ENCODE results near the gene PPP2R5A. TPM values are rescaled to one million over a fixed set of nuclear protein-coding genes. Genes with fewer than 3 reads are reported as not detected.

Gene PPP2R5A
- total RNA-seq, 1 donor from 2014 or later = 17.5 TPM

DNA sequence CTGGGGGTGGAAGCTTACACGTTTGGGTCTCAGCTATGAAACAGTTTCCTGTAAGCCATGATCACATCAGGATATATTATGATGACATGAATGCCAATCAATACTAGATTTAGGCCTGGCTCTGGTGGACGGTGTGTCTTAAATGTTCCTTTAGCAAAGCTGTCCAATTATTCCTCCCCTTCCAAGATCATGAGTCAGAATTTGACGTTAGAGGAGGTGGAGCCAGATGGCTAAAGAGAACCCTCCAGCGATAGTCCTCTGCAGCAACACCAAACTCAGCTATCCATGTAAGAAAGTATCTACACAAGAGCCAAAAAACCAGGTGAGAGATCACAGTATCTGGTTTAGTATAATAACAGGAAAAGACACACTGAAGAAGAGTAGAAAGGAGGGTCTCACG is 81.7 kb downstream of the PPP2R5A start:
- Mint-ChIP-seq H3K9me3 (ENCODE audit: unreplicated experiment) (no peaks in the 10 kb centered on the region), H3K4me1 (ENCODE audit: unreplicated experiment) (no peaks in the 10 kb centered on the region), H3K27me3 (ENCODE audit: unreplicated experiment) (no peaks in the 10 kb centered on the region), H3K4me3 (ENCODE audit: unreplicated experiment) (no peak overlapping the region), H3K27ac (ENCODE audit: unreplicated experiment) (no peak overlapping the region), H3K36me3 (ENCODE audit: unreplicated experiment) (peaks cover 36% of the 10 kb centered on the region)
- TF ChIP-seq, protein P1, sequence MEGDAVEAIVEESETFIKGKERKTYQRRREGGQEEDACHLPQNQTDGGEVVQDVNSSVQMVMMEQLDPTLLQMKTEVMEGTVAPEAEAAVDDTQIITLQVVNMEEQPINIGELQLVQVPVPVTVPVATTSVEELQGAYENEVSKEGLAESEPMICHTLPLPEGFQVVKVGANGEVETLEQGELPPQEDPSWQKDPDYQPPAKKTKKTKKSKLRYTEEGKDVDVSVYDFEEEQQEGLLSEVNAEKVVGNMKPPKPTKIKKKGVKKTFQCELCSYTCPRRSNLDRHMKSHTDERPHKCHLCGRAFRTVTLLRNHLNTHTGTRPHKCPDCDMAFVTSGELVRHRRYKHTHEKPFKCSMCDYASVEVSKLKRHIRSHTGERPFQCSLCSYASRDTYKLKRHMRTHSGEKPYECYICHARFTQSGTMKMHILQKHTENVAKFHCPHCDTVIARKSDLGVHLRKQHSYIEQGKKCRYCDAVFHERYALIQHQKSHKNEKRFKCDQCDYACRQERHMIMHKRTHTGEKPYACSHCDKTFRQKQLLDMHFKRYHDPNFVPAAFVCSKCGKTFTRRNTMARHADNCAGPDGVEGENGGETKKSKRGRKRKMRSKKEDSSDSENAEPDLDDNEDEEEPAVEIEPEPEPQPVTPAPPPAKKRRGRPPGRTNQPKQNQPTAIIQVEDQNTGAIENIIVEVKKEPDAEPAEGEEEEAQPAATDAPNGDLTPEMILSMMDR (IDR thresholded peaks at IDR 0.05) = no peak
- no peak for DNase-seq (ENCODE audit: extremely low spot score, unreplicated experiment)

DNA sequence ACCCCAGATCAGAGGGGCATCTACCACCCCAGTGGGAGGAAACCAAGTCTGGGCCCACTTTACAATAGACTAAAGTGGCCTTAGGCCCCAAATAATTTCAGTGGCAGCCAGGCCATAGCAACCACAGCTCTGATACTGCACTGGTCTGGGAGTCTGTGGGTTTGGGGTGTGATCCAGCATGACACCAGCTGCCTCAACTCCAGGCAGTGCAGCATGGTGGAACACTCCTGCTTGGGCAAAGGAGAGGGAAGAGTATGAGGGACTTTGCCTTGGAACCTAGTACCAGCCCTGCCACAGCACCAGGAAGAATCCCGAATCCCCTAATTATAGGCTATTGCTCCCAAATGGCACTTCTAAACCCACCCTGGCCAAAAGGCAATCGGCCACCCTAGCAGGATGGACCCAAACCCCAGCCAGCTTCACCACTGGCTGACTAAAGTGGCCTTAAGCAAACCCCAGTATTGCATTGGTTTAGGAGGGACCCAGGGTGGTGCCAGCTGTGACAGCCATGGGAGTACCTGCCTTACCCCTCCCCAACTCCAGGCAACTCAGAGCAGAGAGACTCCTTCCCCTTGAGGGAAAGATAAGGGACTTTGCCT is 82.4 kb downstream of the PPP2R5A start:
- DNase-seq (ENCODE audit: extremely low spot score, unreplicated experiment) = no peak
- Mint-ChIP-seq H3K27ac (ENCODE audit: unreplicated experiment) (no peak overlapping the region), H3K4me1 (ENCODE audit: unreplicated experiment) (no peaks in the 10 kb centered on the region), H3K27me3 (ENCODE audit: unreplicated experiment) (no peaks in the 10 kb centered on the region), H3K4me3 (ENCODE audit: unreplicated experiment) (no peak overlapping the region), H3K36me3 (ENCODE audit: unreplicated experiment) (peaks cover 34% of the 10 kb centered on the region), H3K9me3 (ENCODE audit: unreplicated experiment) (no peaks in the 10 kb centered on the region)
- TF ChIP-seq, protein P1 (IDR thresholded peaks at IDR 0.05) = no peak

DNA sequence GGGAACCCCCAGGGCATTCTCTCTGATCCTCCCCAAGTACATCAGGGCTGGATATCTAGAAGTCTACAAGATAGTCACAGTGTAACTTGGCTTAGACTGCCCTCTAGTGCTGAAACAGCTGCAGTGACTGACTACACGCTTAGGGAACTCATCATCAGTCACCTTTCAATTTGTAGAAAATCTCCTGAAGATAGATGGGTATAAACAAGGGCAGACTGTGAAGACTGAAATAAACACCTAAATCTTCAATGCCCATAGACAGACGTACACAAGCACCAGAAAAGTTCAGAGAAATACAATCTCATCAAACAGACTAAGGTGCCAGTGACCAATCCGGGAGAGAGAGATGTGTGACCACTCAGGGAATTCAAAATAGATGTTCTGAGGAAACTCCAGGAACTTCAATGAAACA is 82.9 kb downstream of the PPP2R5A start:
- TF ChIP-seq, protein P1 (IDR thresholded peaks at IDR 0.05) = peak; percentile 88
- Mint-ChIP-seq H3K36me3 (ENCODE audit: unreplicated experiment) (peaks cover 38% of the 10 kb centered on the region), H3K27me3 (ENCODE audit: unreplicated experiment) (no peaks in the 10 kb centered on the region), H3K27ac (ENCODE audit: unreplicated experiment) (no peak overlapping the region), H3K4me1 (ENCODE audit: unreplicated experiment) (no peaks in the 10 kb centered on the region), H3K4me3 (ENCODE audit: unreplicated experiment) (no peak overlapping the region), H3K9me3 (ENCODE audit: unreplicated experiment) (peaks cover 3% of the 10 kb centered on the region)
- no peak for DNase-seq (ENCODE audit: extremely low spot score, unreplicated experiment)

DNA sequence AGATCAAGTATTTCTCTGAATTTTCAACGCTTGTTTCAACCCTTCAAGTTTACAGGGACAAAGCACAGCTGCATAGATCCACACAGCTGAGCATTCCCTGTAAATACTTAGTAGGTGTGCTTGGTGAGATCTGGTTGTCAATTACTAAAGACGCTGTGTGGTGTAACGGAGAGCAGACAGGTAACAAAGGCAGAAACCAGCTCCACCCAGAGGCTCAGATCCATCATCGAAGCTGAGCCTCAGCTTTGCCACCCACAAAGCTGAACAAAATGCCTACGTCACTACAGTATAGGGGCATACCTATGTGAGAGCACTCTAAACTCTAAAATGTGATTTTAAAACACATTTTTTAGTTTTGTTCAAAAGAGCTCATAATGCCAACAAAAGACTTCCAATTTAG is 90.8 kb downstream of the PPP2R5A start:
- H3K4me1 Mint-ChIP-seq (ENCODE audit: unreplicated experiment) = no peaks in the 10 kb centered on the region
- TF ChIP-seq, protein P1 (IDR thresholded peaks at IDR 0.05) = no peak
- H3K36me3 Mint-ChIP-seq (ENCODE audit: unreplicated experiment) = peaks cover 38% of the 10 kb centered on the region
- no peak for DNase-seq (ENCODE audit: extremely low spot score, unreplicated experiment)
- no peak overlapping the region for H3K4me3 Mint-ChIP-seq (ENCODE audit: unreplicated experiment)
- H3K27me3 Mint-ChIP-seq (ENCODE audit: unreplicated experiment) = no peaks in the 10 kb centered on the region
- H3K27ac Mint-ChIP-seq (ENCODE audit: unreplicated experiment) = no peak overlapping the region
- H3K9me3 Mint-ChIP-seq (ENCODE audit: unreplicated experiment) = peaks cover 8% of the 10 kb centered on the region

DNA sequence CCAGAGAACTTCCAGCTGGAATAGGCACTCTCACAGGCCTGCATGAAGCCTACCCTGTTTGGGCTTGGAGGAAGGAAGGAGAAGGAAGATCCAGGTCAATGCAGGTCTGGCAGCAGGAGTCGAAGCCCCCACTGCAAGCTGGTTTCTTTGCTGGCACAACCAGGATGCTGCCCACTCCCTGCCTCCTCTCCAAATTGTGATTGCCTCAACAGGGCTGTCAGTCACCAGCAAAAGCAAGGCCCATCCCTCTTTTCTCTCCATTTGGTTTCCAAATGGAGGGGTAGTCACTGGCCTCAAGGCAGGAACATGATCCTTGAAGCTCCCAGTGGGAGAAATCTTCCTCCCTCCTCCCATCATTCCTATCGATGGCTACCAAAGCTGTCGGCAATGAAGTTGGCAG is 92.4 kb downstream of the PPP2R5A start:
- H3K27me3 Mint-ChIP-seq (ENCODE audit: unreplicated experiment) = no peaks in the 10 kb centered on the region
- H3K9me3 Mint-ChIP-seq (ENCODE audit: unreplicated experiment) = peaks cover 8% of the 10 kb centered on the region
- DNase-seq (ENCODE audit: extremely low spot score, unreplicated experiment) = no peak
- peaks cover 30% of the 10 kb centered on the region for H3K36me3 Mint-ChIP-seq (ENCODE audit: unreplicated experiment)
- H3K4me3 Mint-ChIP-seq (ENCODE audit: unreplicated experiment) = no peak overlapping the region
- TF ChIP-seq, protein P1 (IDR thresholded peaks at IDR 0.05) = no peak
- no peaks in the 10 kb centered on the region for H3K4me1 Mint-ChIP-seq (ENCODE audit: unreplicated experiment)
- H3K27ac Mint-ChIP-seq (ENCODE audit: unreplicated experiment) = no peak overlapping the region

Measured in osteocyte (in vitro differentiated cells).